DND-41 (cell line): ENCODE results near the gene C1orf167.

Source experiments
- CTCF ChIP-seq: IDR thresholded peaks from 2 replicates; pipeline ENCODE4 v1.5.1; 2012; ENCODE audit warnings: borderline replicate concordance, low read length, moderate library complexity, mild to moderate bottlenecking; ENCODE audit not compliant: poor library complexity, severe bottlenecking; ENCODE audit errors: extremely low read depth
- EZH2 ChIP-seq: IDR thresholded peaks from 3 replicates; pipeline ENCODE4 v1.6.1; 2012; ENCODE audit warnings: borderline replicate concordance, low read depth, mild to moderate bottlenecking, moderate library complexity, low read length, inconsistent platforms; ENCODE audit not compliant: severe bottlenecking

GRCh38 chr1:11738096-11738495 lies 23.9 kb upstream of the C1orf167 start:
- TF ChIP-seq CTCF (no peak), EZH2 (no peak)
